ENCODE data around the gene OR2M5. TPM values are rescaled to one million over a fixed set of nuclear protein-coding genes. Genes with fewer than 3 reads are reported as not detected.

Gene OR2M5
- total RNA-seq, 1 donor from 2014 or later, result not detected

DNA sequence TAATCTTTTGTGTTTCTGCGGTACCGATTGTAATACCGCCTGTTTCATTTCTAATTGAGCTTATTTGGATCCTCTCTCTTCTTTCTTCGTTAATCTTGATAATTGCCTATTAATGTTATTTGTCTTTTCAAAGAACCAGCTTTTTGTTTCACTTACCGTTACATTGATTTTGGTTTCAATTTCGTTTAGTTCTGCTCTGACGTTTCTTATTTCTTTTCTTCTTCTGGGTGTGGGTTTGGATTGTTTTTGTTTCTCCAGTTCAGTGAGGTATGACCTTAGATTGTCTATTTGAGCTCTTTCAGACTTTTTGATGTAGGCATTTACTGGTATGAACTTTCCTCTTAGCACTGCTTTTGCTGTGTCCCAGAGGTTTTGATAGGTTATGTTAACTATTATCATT, 39.0 kb downstream of the OR2M5 start:
- Mint-ChIP-seq H3K36me3 (ENCODE audit: unreplicated experiment) (no peaks in the 10 kb centered on the region), H3K27me3 (ENCODE audit: unreplicated experiment) (no peaks in the 10 kb centered on the region), H3K27ac (ENCODE audit: unreplicated experiment) (no peak overlapping the region), H3K9me3 (ENCODE audit: unreplicated experiment) (peaks cover 60% of the 10 kb centered on the region), H3K4me1 (ENCODE audit: unreplicated experiment) (no peaks in the 10 kb centered on the region), H3K4me3 (ENCODE audit: unreplicated experiment) (no peak overlapping the region)
- no peak for DNase-seq (ENCODE audit: extremely low spot score, unreplicated experiment)
- TF ChIP-seq, protein P1, sequence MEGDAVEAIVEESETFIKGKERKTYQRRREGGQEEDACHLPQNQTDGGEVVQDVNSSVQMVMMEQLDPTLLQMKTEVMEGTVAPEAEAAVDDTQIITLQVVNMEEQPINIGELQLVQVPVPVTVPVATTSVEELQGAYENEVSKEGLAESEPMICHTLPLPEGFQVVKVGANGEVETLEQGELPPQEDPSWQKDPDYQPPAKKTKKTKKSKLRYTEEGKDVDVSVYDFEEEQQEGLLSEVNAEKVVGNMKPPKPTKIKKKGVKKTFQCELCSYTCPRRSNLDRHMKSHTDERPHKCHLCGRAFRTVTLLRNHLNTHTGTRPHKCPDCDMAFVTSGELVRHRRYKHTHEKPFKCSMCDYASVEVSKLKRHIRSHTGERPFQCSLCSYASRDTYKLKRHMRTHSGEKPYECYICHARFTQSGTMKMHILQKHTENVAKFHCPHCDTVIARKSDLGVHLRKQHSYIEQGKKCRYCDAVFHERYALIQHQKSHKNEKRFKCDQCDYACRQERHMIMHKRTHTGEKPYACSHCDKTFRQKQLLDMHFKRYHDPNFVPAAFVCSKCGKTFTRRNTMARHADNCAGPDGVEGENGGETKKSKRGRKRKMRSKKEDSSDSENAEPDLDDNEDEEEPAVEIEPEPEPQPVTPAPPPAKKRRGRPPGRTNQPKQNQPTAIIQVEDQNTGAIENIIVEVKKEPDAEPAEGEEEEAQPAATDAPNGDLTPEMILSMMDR (IDR thresholded peaks at IDR 0.05), result no peak

DNA sequence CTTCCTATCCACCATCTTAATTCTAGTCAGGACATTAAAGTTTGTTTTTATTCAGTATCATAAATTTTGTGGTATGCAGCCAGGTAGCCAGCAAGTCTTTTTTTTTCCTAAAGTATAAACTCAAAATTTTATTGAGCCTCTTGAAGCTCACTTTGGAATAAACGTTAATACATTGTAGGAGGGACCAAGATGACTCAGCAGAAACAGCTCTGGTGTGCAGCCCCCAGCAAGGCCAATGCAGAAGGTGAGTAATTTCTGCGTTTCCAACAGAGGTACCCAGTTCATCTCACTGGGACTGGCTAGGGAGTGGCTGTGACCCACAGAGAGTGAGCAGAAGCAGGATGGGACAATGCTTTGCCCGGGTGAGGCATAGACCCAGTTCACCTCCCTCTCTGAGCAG, 42.4 kb downstream of the OR2M5 start:
- H3K9me3 Mint-ChIP-seq (ENCODE audit: unreplicated experiment), result peaks cover 62% of the 10 kb centered on the region
- no peak overlapping the region for H3K27ac Mint-ChIP-seq (ENCODE audit: unreplicated experiment)
- H3K36me3 Mint-ChIP-seq (ENCODE audit: unreplicated experiment), result no peaks in the 10 kb centered on the region
- no peak overlapping the region for H3K4me3 Mint-ChIP-seq (ENCODE audit: unreplicated experiment)
- no peaks in the 10 kb centered on the region for H3K27me3 Mint-ChIP-seq (ENCODE audit: unreplicated experiment)
- no peaks in the 10 kb centered on the region for H3K4me1 Mint-ChIP-seq (ENCODE audit: unreplicated experiment)
- TF ChIP-seq, protein P1 (IDR thresholded peaks at IDR 0.05), result no peak
- no peak for DNase-seq (ENCODE audit: extremely low spot score, unreplicated experiment)

DNA sequence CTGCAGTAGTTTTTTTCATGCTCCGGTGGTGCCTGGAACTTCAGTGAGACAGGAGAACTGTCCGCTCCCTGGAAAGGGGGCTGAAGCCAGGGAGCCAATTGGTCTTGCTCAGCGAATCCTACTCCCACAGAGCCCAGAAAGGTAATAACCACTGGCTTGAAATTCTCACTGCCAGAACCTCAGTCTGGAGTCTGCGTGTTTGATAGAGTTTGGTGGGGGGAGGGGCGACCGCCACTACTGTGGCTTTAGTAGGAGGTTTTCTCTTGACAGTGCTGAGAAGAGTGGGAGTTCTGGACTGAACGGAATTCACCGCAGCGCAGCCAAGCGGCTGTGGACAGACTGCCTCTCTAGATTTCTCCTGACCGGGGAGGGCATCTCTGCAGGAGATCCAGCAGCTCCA, 44.1 kb downstream of the OR2M5 start:
- TF ChIP-seq, protein P1 (IDR thresholded peaks at IDR 0.05), result no peak
- Mint-ChIP-seq H3K4me3 (ENCODE audit: unreplicated experiment) (no peak overlapping the region), H3K9me3 (ENCODE audit: unreplicated experiment) (peaks cover 51% of the 10 kb centered on the region), H3K36me3 (ENCODE audit: unreplicated experiment) (no peaks in the 10 kb centered on the region), H3K27ac (ENCODE audit: unreplicated experiment) (no peak overlapping the region), H3K4me1 (ENCODE audit: unreplicated experiment) (no peaks in the 10 kb centered on the region), H3K27me3 (ENCODE audit: unreplicated experiment) (no peaks in the 10 kb centered on the region)
- no peak for DNase-seq (ENCODE audit: extremely low spot score, unreplicated experiment)

DNA sequence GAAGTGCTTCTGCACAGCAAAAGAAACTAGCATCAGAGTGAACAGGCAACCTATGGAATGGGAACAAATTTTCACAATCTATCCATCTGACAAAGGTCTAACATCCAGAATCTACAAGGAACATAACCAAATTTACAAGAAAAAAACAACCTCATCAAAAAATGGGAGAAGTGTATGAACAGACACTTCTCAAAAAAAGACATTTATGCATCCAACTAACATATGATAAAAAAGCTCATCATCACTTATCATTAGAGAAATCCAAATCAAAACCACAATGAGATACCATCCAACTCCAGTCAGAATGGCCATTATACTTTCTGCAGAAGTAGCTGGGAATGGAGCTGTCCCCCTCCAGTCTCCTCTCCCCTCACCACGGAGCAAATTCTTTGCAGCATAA, 49.2 kb downstream of the OR2M5 start:
- TF ChIP-seq, protein P1 (IDR thresholded peaks at IDR 0.05), result no peak
- Mint-ChIP-seq H3K9me3 (ENCODE audit: unreplicated experiment) (peaks cover 48% of the 10 kb centered on the region), H3K4me1 (ENCODE audit: unreplicated experiment) (no peaks in the 10 kb centered on the region), H3K27ac (ENCODE audit: unreplicated experiment) (no peak overlapping the region), H3K36me3 (ENCODE audit: unreplicated experiment) (no peaks in the 10 kb centered on the region), H3K4me3 (ENCODE audit: unreplicated experiment) (no peak overlapping the region), H3K27me3 (ENCODE audit: unreplicated experiment) (no peaks in the 10 kb centered on the region)
- DNase-seq (ENCODE audit: extremely low spot score, unreplicated experiment), result no peak

Other genes starting within 250 kb of the OR2M5 start
- gene OR2W3, start 249.6 kb upstream of the OR2M5 start, total RNA-seq, result 0.52 and 0.75 TPM in 2 replicates
- not detected in 2 replicates for gene OR2T8, start 224.9 kb upstream of the OR2M5 start, total RNA-seq
- gene OR2AJ1, start 220.3 kb upstream of the OR2M5 start, total RNA-seq, result not detected in 2 replicates
- gene OR2L8, start 196.3 kb upstream of the OR2M5 start, total RNA-seq, result not detected in 2 replicates
- gene OR2AK2, start 179.9 kb upstream of the OR2M5 start, total RNA-seq, result not detected in 2 replicates
- not detected in 2 replicates for gene OR2L5, start 131.5 kb upstream of the OR2M5 start, total RNA-seq
- 0.08 and 0.13 TPM in 2 replicates for gene OR2L2, start 115.1 kb upstream of the OR2M5 start, total RNA-seq
- gene OR2L3, start 98.3 kb upstream of the OR2M5 start, total RNA-seq, result not detected in 2 replicates
- gene OR2L13, start 50.0 kb upstream of the OR2M5 start, total RNA-seq, result not detected in 2 replicates
- gene OR2M2, start 29.7 kb downstream of the OR2M5 start, total RNA-seq, result not detected in 2 replicates
- gene OR2M3, start 52.1 kb downstream of the OR2M5 start, total RNA-seq, result not detected in 2 replicates
- gene OR2M4, start 86.3 kb downstream of the OR2M5 start, total RNA-seq, result not detected in 2 replicates
- not detected in 2 replicates for gene OR2T33, start 132.8 kb downstream of the OR2M5 start, total RNA-seq
- gene OR2T12, start 158.3 kb downstream of the OR2M5 start, total RNA-seq, result not detected in 2 replicates
- gene OR2M7, start 179.4 kb downstream of the OR2M5 start, total RNA-seq, result not detected in 2 replicates
- gene OR14C36, start 203.6 kb downstream of the OR2M5 start, total RNA-seq, result not detected in 2 replicates
- gene OR2T4, start 216.5 kb downstream of the OR2M5 start, total RNA-seq, result not detected in 2 replicates
- gene OR2T6, start 230.6 kb downstream of the OR2M5 start, total RNA-seq, result not detected in 2 replicates

Data from osteocyte (in vitro differentiated cells).